NCI-H1417 treated with DMSO at 0.1 percent for 48 hours (cell line): Measurements from ENCODE around the gene CBX4.

Experiments used
- DNase-seq: peaks from one replicate; lab custom pipeline; 2025; lab: John Stamatoyannopoulos, UW

Gene CBX4

GRCh38 chr17:79785900-79786810 is 53.1 kb downstream of the CBX4 start:
- no peak for DNase-seq

GRCh38 chr17:79785017-79785899 is 54.0 kb downstream of the CBX4 start:
- no peak for DNase-seq

GRCh38 chr17:79784353-79785016 is 54.8 kb downstream of the CBX4 start:
- DNase-seq = no peak

GRCh38 chr17:79783891-79784290 is 55.3 kb downstream of the CBX4 start:
- no peak for DNase-seq
